Measurements from ENCODE around the gene SKIL.

Gene SKIL

DNA sequence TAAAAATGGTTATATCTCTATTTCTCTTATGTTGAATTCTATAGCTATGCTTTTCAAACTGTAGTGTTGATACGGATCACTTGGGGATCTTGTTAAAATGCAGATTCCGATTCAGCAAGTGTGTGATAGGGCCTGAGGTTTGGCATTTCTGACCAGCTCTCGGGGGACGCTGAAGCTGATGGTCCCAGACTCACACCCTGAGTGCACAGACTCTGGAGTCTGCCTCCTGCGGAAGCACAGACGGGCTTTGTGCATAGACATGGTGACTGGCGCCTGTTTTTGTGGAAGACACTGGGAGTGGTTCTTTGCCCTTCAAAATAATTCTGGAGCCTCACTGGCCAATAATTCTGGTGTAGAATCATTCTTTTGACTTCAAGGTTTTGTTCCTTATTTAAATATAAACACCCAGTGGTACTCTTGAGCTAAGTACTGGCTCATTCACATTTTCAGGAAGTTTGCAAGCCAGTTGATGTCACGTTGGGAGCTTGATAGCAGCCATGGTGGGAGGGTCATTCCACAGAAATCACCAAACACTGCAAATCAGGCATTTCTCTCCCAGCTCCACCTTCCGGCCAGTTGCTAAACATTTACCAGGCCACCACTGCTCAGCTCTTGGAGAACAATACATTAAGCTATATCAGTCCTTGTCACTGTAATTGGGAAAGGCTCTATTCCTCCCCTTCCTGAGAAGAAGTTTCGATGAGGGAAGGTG lies 80.3 kb downstream of the SKIL start:
- H3K4me3 ChIP-seq (replicated peaks; ENCODE audit: low read depth, low read length), result no peak overlapping the region
- no peak for DNase-seq (ENCODE audit: extremely low read depth, low read depth)
- TF ChIP-seq CTCF (IDR thresholded peaks at IDR 0.05; ENCODE audit: low read depth, low read length, missing control alignments), result no peak

GRCh38 chr3:170438836-170439235 lies 81.3 kb downstream of the SKIL start:
- no peak overlapping the region for H3K4me3 ChIP-seq (replicated peaks; ENCODE audit: low read depth, low read length)
- no peak for TF ChIP-seq CTCF (IDR thresholded peaks at IDR 0.05; ENCODE audit: low read depth, low read length, missing control alignments)
- no peak for DNase-seq (ENCODE audit: extremely low read depth, low read depth)

- no peak for DNase-seq (ENCODE audit: extremely low read depth, low read depth)
- no peak for TF ChIP-seq CTCF (IDR thresholded peaks at IDR 0.05; ENCODE audit: low read depth, low read length, missing control alignments)
- H3K4me3 ChIP-seq (replicated peaks; ENCODE audit: low read depth, low read length), result no peak overlapping the region
These were observed 82.8 kb downstream of the SKIL start for GRCh38 chr3:170440344-170440743.

- H3K4me3 ChIP-seq (replicated peaks; ENCODE audit: low read depth, low read length), result no peak overlapping the region
- TF ChIP-seq CTCF (IDR thresholded peaks at IDR 0.05; ENCODE audit: low read depth, low read length, missing control alignments), result no peak
- no peak for DNase-seq (ENCODE audit: extremely low read depth, low read depth)
These were observed 83.9 kb downstream of the SKIL start for GRCh38 chr3:170441412-170441811.

DNA sequence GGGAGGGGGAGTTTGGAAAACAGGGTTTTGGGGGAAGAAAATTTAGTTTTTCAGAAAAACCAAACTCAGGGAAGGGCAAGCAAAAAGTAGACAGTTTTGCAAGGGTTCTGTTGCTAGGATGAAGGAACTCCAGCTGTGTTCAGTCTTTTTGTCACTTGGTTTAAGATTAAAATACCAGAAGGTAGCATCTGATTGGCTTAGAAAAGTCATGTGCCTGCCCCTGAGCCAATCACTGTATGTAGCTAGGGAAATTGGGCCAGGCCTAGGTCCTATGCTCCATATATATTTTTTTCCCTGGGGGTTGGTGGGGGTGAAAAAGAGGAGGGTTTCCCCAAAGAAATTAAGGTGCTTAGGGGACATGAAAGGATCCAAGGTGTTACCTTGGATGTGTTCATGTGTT lies 85.4 kb downstream of the SKIL start:
- no peak for DNase-seq (ENCODE audit: extremely low read depth, low read depth)
- TF ChIP-seq CTCF (IDR thresholded peaks at IDR 0.05; ENCODE audit: low read depth, low read length, missing control alignments), result no peak
- H3K4me3 ChIP-seq (replicated peaks; ENCODE audit: low read depth, low read length), result no peak overlapping the region

- no peak for DNase-seq (ENCODE audit: extremely low read depth, low read depth)
- H3K4me3 ChIP-seq (replicated peaks; ENCODE audit: low read depth, low read length), result no peak overlapping the region
- TF ChIP-seq CTCF (IDR thresholded peaks at IDR 0.05; ENCODE audit: low read depth, low read length, missing control alignments), result no peak
These were observed 85.9 kb downstream of the SKIL start for GRCh38 chr3:170443457-170443856.
